Measurements from ENCODE around the gene CEP112.

Gene CEP112

GRCh38 chr17:65655706-65656105, 536.2 kb downstream of the CEP112 start:
- FAIRE-seq (no peak), DNase-seq (ENCODE audit: insufficient read length, low spot score) (no peak)
- no peak for TF ChIP-seq PAX5 (IDR thresholded peaks at IDR 0.05; ENCODE audit: insufficient read depth, low read length, severe bottlenecking)
- TF ChIP-seq POLR2AphosphoS5 (IDR thresholded peaks at IDR 0.05; ENCODE audit: low read depth, low read length): no peak
- no peak for TF ChIP-seq POLR2A (IDR thresholded peaks at IDR 0.05; ENCODE audit: low read depth, low read length)
- TF ChIP-seq POU2F2 (IDR thresholded peaks at IDR 0.05; ENCODE audit: low read depth, low read length): no peak
- TF ChIP-seq SPI1 (IDR thresholded peaks at IDR 0.05; ENCODE audit: low read depth, low read length): no peak
- no peak for TF ChIP-seq TAF1 (IDR thresholded peaks at IDR 0.05; ENCODE audit: low read depth, low read length)

GRCh38 chr17:65644545-65644944, 547.4 kb downstream of the CEP112 start:
- DNase-seq (ENCODE audit: insufficient read length, low spot score) (no peak), FAIRE-seq (no peak)
- TF ChIP-seq SPI1 (IDR thresholded peaks at IDR 0.05; ENCODE audit: low read depth, low read length) (no peak), POLR2A (IDR thresholded peaks at IDR 0.05; ENCODE audit: low read depth, low read length) (no peak), TAF1 (IDR thresholded peaks at IDR 0.05; ENCODE audit: low read depth, low read length) (no peak), POLR2AphosphoS5 (IDR thresholded peaks at IDR 0.05; ENCODE audit: low read depth, low read length) (no peak)

GRCh38 chr17:65638221-65638975, 553.5 kb downstream of the CEP112 start:
- DNase-seq (ENCODE audit: insufficient read length, low spot score) (no peak), FAIRE-seq (no peak)
- TF ChIP-seq POLR2AphosphoS5 (IDR thresholded peaks at IDR 0.05; ENCODE audit: low read depth, low read length) (no peak), PAX5 (IDR thresholded peaks at IDR 0.05; ENCODE audit: insufficient read depth, low read length, severe bottlenecking) (no peak), POLR2A (IDR thresholded peaks at IDR 0.05; ENCODE audit: low read depth, low read length) (no peak), POU2F2 (IDR thresholded peaks at IDR 0.05; ENCODE audit: low read depth, low read length) (no peak), SPI1 (IDR thresholded peaks at IDR 0.05; ENCODE audit: low read depth, low read length) (no peak), TAF1 (IDR thresholded peaks at IDR 0.05; ENCODE audit: low read depth, low read length) (no peak)

GRCh38 chr17:65637786-65638185, 554.1 kb downstream of the CEP112 start:
- TF ChIP-seq POLR2AphosphoS5 (IDR thresholded peaks at IDR 0.05; ENCODE audit: low read depth, low read length): no peak
- no peak for TF ChIP-seq TAF1 (IDR thresholded peaks at IDR 0.05; ENCODE audit: low read depth, low read length)
- TF ChIP-seq POU2F2 (IDR thresholded peaks at IDR 0.05; ENCODE audit: low read depth, low read length): no peak
- no peak for TF ChIP-seq PAX5 (IDR thresholded peaks at IDR 0.05; ENCODE audit: insufficient read depth, low read length, severe bottlenecking)
- no peak for TF ChIP-seq SPI1 (IDR thresholded peaks at IDR 0.05; ENCODE audit: low read depth, low read length)
- no peak for TF ChIP-seq POLR2A (IDR thresholded peaks at IDR 0.05; ENCODE audit: low read depth, low read length)
- no peak for FAIRE-seq
- DNase-seq (ENCODE audit: insufficient read length, low spot score): no peak

- DNase-seq (ENCODE audit: insufficient read length, low spot score) (no peak), FAIRE-seq (no peak)
- TF ChIP-seq POLR2AphosphoS5 (IDR thresholded peaks at IDR 0.05; ENCODE audit: low read depth, low read length) (no peak), PAX5 (IDR thresholded peaks at IDR 0.05; ENCODE audit: insufficient read depth, low read length, severe bottlenecking) (no peak), POU2F2 (IDR thresholded peaks at IDR 0.05; ENCODE audit: low read depth, low read length) (no peak), TAF1 (IDR thresholded peaks at IDR 0.05; ENCODE audit: low read depth, low read length) (no peak), SPI1 (IDR thresholded peaks at IDR 0.05; ENCODE audit: low read depth, low read length) (no peak), POLR2A (IDR thresholded peaks at IDR 0.05; ENCODE audit: low read depth, low read length) (no peak)
Observed at GRCh38 chr17:65634533-65634932, 557.4 kb downstream of the CEP112 start.

GRCh38 chr17:65633988-65634387, 557.9 kb downstream of the CEP112 start:
- TF ChIP-seq POLR2AphosphoS5 (IDR thresholded peaks at IDR 0.05; ENCODE audit: low read depth, low read length) (no peak), PAX5 (IDR thresholded peaks at IDR 0.05; ENCODE audit: insufficient read depth, low read length, severe bottlenecking) (no peak), TAF1 (IDR thresholded peaks at IDR 0.05; ENCODE audit: low read depth, low read length) (no peak), SPI1 (IDR thresholded peaks at IDR 0.05; ENCODE audit: low read depth, low read length) (no peak), POLR2A (IDR thresholded peaks at IDR 0.05; ENCODE audit: low read depth, low read length) (no peak), POU2F2 (IDR thresholded peaks at IDR 0.05; ENCODE audit: low read depth, low read length) (no peak)
- FAIRE-seq: no peak
- no peak for DNase-seq (ENCODE audit: insufficient read length, low spot score)

GRCh38 chr17:65633146-65633881, 558.6 kb downstream of the CEP112 start:
- no peak for FAIRE-seq
- TF ChIP-seq SPI1 (IDR thresholded peaks at IDR 0.05; ENCODE audit: low read depth, low read length): no peak
- TF ChIP-seq PAX5 (IDR thresholded peaks at IDR 0.05; ENCODE audit: insufficient read depth, low read length, severe bottlenecking): no peak
- TF ChIP-seq POLR2AphosphoS5 (IDR thresholded peaks at IDR 0.05; ENCODE audit: low read depth, low read length): no peak
- TF ChIP-seq POLR2A (IDR thresholded peaks at IDR 0.05; ENCODE audit: low read depth, low read length): no peak
- no peak for TF ChIP-seq POU2F2 (IDR thresholded peaks at IDR 0.05; ENCODE audit: low read depth, low read length)
- TF ChIP-seq TAF1 (IDR thresholded peaks at IDR 0.05; ENCODE audit: low read depth, low read length): no peak

GRCh38 chr17:65630502-65630901, 561.4 kb downstream of the CEP112 start:
- no peak for DNase-seq (ENCODE audit: insufficient read length, low spot score)
- no peak for FAIRE-seq
- no peak for TF ChIP-seq PAX5 (IDR thresholded peaks at IDR 0.05; ENCODE audit: insufficient read depth, low read length, severe bottlenecking)
- no peak for TF ChIP-seq POLR2A (IDR thresholded peaks at IDR 0.05; ENCODE audit: low read depth, low read length)
- no peak for TF ChIP-seq TAF1 (IDR thresholded peaks at IDR 0.05; ENCODE audit: low read depth, low read length)
- TF ChIP-seq POLR2AphosphoS5 (IDR thresholded peaks at IDR 0.05; ENCODE audit: low read depth, low read length): no peak
- no peak for TF ChIP-seq POU2F2 (IDR thresholded peaks at IDR 0.05; ENCODE audit: low read depth, low read length)
- no peak for TF ChIP-seq SPI1 (IDR thresholded peaks at IDR 0.05; ENCODE audit: low read depth, low read length)

More at GRCh38 chr17:65633146-65633881, 558.6 kb downstream of the CEP112 start:
- no peak for DNase-seq (ENCODE audit: insufficient read length, low spot score)

GRCh38 chr17:65629234-65629690, 562.7 kb downstream of the CEP112 start:
- FAIRE-seq (no peak), DNase-seq (ENCODE audit: insufficient read length, low spot score) (no peak)
- TF ChIP-seq TAF1 (IDR thresholded peaks at IDR 0.05; ENCODE audit: low read depth, low read length): no peak
- TF ChIP-seq POLR2A (IDR thresholded peaks at IDR 0.05; ENCODE audit: low read depth, low read length): no peak
- TF ChIP-seq POLR2AphosphoS5 (IDR thresholded peaks at IDR 0.05; ENCODE audit: low read depth, low read length): no peak
- TF ChIP-seq SPI1 (IDR thresholded peaks at IDR 0.05; ENCODE audit: low read depth, low read length): no peak
- no peak for TF ChIP-seq PAX5 (IDR thresholded peaks at IDR 0.05; ENCODE audit: insufficient read depth, low read length, severe bottlenecking)
- no peak for TF ChIP-seq POU2F2 (IDR thresholded peaks at IDR 0.05; ENCODE audit: low read depth, low read length)

All from GM12891 (cell line).